Pancreas (tissue), 10 donors: ENCODE measurements around the gene MARS1. TPM values are rescaled to one million over a fixed set of nuclear protein-coding genes. Genes with fewer than 3 reads are reported as not detected.
A peak's percentile ranks its signal among the peaks of the same experiment; 100 is the strongest.

Source experiments
- ATAC-seq, 4 donors: fragments of 200-7000 bp; cut with Tn5 transposase; one replicate each; pipeline versions ENCODE4 v1.8.0 to v1.9.1; 2020; ENCODE audit warnings: mild to moderate bottlenecking in 4 of 4, moderate library complexity in 4 of 4
- DNase-seq, 6 donors: peaks; one replicate each; pipeline ENCODE4 v3.0.0-alpha.2; 2020
- FAIRE-seq: peaks from 2 replicates; lab custom pipeline; 2012; peaks lifted over from hg19 to GRCh38; lab: Jason Lieb, UNC
- H3K27ac ChIP-seq, 4 donors: fragments of 200-600 bp; sonication (generic); 1 replicate in 3 of 4; 2 replicates in 1 of 4; pipeline versions ENCODE4 v1.5.0 to v1.8.0; 2020
- H3K27me3 ChIP-seq, 4 donors: fragments of 200-600 bp; one replicate each; pipeline ENCODE4 v1.8.0; 2021
- H3K36me3 ChIP-seq, 3 donors: fragments of 200-600 bp; sonication (generic) in 1 of 3; one replicate each; pipeline versions ENCODE4 v1.5.0 to v1.8.0; 2020 to 2021
- H3K4me1 ChIP-seq, 3 donors: fragments of 200-600 bp; one replicate each; pipeline ENCODE4 v1.8.0; 2021
- H3K4me3 ChIP-seq, 4 donors: fragments of 200-600 bp; sonication (generic) in 2 of 4; one replicate each; pipeline versions ENCODE4 v1.5.0 to v1.8.0; 2020 to 2021
- H3K9me3 ChIP-seq, 4 donors: fragments of 200-600 bp; one replicate each; pipeline ENCODE4 v1.8.0; 2021
- WGBS, 2 donors: extraction: QIAGEN DNeasy Blood & Tissue Kit; methylation state at CpG; one replicate each; pipeline ENCODE4 v1.1.7; 2013; 5-methylcytosine and 5-hydroxymethylcytosine counted together
- intact Hi-C, 3 donors: fragments of 100-400 bp; cut with DNase I; formaldehyde crosslinking; loops; one replicate each; pipeline versions ENCODE4 v1.11.1 to v1.14.2; 2022
- polyA plus RNA-seq, 2 donors: library from polyadenylated mRNA; stranded (reverse); fragments of 200-250 nt; gene quantifications; one replicate each; pipeline ENCODE4 v1.2.3, GENCODE V29; 2013
- total RNA-seq, 6 donors: library from RNA; stranded (reverse); fragmentation: NEBNext Ultra II Directional in 4 of 6; extraction: Animal tissue kit (Norgen Biotek cat#: 25700) in 4 of 6; gene quantifications; one replicate each; pipeline versions ENCODE4 v1.2.1 to v1.2.4, GENCODE V29; 2021 to 2023
- TF ChIP-seq, protein P1 (sequence below), 4 donors: fragments of 200-600 bp; sonication (generic) in 3 of 4; IDR thresholded peaks; one replicate each; pipeline versions ENCODE4 v1.5.0 to v1.8.0; 2021; ENCODE audit warnings: antibody characterized with exemption in 4 of 4
- donor health status: healthy with polysubstance abuse.
- donor health status: DM: no; HTN: no; CAD: no; lungs with moderate emphysema.
- donor health status: DM: no; HTN: no; CAD: no.
- donor health status: control.
- donor health status: control.
- donor health status: Bipolar disorder and iron deficiency.
- donor health status: DM: yes; HTN: yes; CAD: no.
- donor health status: DM: no; HTN: no; CAD: no.
- donor health status: DM: no; HTN: no; CAD: no.
- donor health status: DM: yes; HTN: yes; CAD: no.

Gene MARS1
- total and polyA plus RNA-seq, 8 donors: 33.4 to 210 (median 88.8) TPM

DNA sequence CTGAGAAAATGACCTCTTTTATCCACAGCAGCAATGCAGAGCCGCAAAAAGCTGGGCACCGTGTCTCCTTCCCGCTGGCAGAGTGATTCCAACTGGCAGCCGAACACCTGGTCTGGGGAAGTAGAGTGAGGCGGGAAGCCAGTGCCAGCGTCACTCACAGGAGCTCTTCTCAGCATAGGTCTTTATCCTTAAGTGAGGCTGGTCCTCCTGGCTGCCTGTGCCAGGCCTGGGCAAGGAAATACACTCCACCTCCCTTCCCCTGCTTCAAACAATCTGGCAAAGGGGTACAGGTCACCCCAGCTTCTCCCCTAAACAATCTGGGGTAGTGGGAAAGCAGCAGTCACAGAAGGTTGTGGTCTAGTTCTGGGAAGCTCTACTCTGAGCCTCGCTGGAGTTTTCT, 13.0 kb upstream of the MARS1 start:
- no peak for ATAC-seq
- H3K27me3 ChIP-seq: peaks cover 0 to 4% (median 0%) of the 10 kb centered on the region in 4 donors
- peak overlapping the region in 1 of 4 donors; percentile 55 for H3K4me3 ChIP-seq
- 64 to 73% methylated on average over 7 of the region's 7 CpGs for WGBS, 2 donors
- TF ChIP-seq, protein P1, sequence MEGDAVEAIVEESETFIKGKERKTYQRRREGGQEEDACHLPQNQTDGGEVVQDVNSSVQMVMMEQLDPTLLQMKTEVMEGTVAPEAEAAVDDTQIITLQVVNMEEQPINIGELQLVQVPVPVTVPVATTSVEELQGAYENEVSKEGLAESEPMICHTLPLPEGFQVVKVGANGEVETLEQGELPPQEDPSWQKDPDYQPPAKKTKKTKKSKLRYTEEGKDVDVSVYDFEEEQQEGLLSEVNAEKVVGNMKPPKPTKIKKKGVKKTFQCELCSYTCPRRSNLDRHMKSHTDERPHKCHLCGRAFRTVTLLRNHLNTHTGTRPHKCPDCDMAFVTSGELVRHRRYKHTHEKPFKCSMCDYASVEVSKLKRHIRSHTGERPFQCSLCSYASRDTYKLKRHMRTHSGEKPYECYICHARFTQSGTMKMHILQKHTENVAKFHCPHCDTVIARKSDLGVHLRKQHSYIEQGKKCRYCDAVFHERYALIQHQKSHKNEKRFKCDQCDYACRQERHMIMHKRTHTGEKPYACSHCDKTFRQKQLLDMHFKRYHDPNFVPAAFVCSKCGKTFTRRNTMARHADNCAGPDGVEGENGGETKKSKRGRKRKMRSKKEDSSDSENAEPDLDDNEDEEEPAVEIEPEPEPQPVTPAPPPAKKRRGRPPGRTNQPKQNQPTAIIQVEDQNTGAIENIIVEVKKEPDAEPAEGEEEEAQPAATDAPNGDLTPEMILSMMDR (IDR thresholded peaks at IDR 0.05): no peak
- DNase-seq: peak in 1 of 6 donors; percentile 43
- H3K4me1 ChIP-seq: peaks cover 3 to 5% (median 3%) of the 10 kb centered on the region in 3 donors
- intact Hi-C loops: no loop called here
- H3K36me3 ChIP-seq: no peaks in the 10 kb centered on the region
- no peak overlapping the region for H3K27ac ChIP-seq
- FAIRE-seq: no peak
- H3K9me3 ChIP-seq: no peaks in the 10 kb centered on the region

DNA sequence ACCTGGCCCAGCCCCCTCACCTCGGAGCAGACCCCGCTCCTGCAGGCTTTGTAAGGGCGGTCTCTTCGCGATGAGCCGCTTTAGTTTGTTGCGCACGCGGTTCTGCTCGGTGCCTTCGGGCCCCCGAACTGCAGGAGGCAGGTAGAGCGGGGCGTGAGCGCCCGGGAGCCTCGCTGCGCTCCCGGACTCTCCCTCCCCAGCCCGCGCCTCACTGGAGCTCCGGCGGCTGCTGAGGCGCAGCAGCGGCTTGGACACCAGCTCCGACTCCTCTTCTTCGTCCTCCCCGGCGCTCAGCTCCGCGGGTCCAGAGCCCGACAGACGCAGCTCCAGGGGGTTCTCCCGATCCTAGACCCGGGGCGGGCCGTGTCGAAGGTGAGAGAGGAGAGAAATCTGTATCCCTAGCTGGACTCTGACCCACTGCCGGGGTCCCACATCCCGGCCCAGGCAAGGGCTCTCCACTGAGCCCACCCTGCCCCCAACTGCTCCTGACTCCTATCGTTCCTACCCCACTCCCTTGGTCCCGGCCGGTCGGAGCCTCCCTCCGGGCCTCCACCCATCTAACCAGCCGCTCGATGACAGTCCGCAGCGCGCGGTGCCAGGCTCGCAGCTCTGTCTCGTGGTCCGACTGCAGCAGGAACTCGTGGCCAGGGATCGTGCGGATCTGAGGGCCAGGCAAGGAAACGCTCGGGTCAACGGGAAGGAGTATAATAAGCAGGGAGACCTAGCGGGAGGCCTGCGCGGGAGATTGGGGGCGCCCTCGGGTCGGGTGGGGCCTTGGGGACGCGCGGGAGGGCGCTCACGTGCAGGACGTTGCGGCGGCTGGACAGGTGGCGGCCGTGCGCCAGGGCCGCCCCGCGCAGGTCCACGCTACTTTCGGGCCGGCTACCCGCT, 12.4 kb upstream of the MARS1 start:
- FAIRE-seq (no peak), ATAC-seq (peak; percentile 60 to 73 (median 66)), DNase-seq (peak in 3 of 6 donors; percentile 52 to 85 (median 79))
- Histone ChIP-seq H3K4me1 (peaks cover 3 to 5% (median 3%) of the 10 kb centered on the region in 3 donors), H3K4me3 (peak overlapping the region; percentile 12 to 55 (median 30)), H3K27me3 (peaks cover 0 to 4% (median 0%) of the 10 kb centered on the region in 4 donors), H3K36me3 (no peaks in the 10 kb centered on the region), H3K9me3 (no peaks in the 10 kb centered on the region), H3K27ac (no peak overlapping the region)
- WGBS, 2 donors: 8% methylated on average over 46 to 84 of the region's 84 CpGs
- intact Hi-C loops: no loop called here
- TF ChIP-seq, protein P1 (IDR thresholded peaks at IDR 0.05): no peak

DNA sequence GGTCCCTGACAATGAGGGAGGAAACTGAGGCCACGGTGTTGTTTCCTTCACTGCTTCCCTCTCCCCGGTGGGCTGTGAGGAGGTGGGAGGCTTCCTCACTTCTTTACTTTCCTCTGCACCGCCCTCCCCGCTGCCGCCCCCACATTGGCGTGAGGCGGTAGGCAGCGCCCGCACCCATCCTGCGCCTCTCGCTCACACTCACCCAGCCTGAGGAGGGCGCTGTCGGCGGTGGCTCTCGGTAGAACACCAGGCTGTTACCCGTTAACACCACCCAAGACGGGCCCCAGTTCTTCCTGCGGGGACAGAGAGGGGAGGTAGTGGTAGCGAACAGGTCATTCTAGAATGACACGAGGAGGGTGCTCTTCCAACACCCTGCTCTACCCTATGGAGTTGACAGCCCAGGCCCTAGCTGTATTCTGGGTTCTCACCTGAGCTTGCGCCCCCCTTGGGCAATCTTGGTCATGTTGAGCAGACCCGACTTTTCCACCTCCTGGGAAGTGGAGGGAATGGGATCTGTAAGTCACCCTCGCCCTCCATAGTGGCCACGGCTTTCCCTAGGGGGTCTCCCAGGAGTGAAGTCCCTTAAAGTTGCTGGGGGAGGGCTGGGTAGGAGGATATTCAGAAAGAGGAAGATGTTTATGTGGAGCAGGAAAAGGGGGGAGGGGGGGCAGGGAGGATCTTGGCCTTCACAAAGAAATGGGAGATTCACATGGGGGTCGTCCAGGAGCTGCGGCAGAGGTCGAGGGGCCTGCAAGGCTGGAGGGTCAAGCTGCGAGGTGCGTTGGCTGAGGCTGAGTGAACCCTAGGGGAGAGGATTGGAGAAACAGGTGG, 11.5 kb upstream of the MARS1 start:
- Histone ChIP-seq H3K27ac (no peak overlapping the region), H3K4me3 (peak overlapping the region; percentile 12 to 55 (median 30)), H3K36me3 (no peaks in the 10 kb centered on the region), H3K9me3 (no peaks in the 10 kb centered on the region), H3K4me1 (peaks cover 3 to 5% (median 3%) of the 10 kb centered on the region in 3 donors), H3K27me3 (peaks cover 0 to 4% (median 0%) of the 10 kb centered on the region in 4 donors)
- intact Hi-C loops: no loop called here
- ATAC-seq (peak; percentile 12 to 29 (median 24)), FAIRE-seq (no peak), DNase-seq (peak in 1 of 6 donors; percentile 61)
- 27 to 28% methylated on average over 29 of the region's 29 CpGs for WGBS, 2 donors
- TF ChIP-seq, protein P1 (IDR thresholded peaks at IDR 0.05): no peak

DNA sequence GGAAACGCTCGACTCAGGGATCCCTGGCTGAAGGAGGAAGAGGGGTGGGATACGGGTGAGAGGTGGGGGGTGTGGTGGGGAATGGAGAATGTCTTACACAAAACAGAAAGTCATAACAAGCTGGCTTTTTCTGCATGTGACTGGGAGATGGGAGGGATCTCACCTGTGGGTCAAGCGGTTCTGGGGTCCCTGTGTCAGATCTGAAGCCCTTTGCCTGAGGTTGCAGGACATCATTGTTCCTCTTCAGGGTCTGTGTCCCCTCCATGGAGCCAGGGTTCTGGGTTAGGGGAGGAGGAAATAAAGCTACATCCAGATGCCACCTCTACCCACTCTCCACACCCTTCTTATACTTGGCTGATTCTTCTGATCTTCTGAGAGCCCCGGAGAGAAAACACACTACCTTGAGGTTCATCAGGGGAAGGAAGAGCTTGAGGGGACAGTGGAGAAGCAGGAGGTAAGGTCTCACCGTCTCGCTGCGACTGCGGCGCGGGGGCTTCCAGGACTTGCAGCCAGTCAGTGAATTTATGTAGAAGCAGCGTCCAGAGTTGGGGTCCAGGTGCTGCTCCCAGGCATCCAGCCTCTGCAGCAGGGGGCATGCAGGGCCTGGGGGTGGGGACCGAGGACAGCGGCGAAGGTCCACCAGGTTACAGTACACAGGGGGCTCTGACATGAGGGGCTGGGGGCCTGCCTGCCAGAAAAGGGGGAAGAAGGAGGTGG, 10.7 kb upstream of the MARS1 start:
- intact Hi-C loops: no loop called here
- peak overlapping the region in 1 of 4 donors; percentile 55 for H3K4me3 ChIP-seq
- DNase-seq: peak in 1 of 6 donors; percentile 36
- H3K9me3 ChIP-seq: no peaks in the 10 kb centered on the region
- H3K27me3 ChIP-seq: peaks cover 0 to 4% (median 0%) of the 10 kb centered on the region in 4 donors
- ATAC-seq: no peak
- H3K36me3 ChIP-seq: no peaks in the 10 kb centered on the region
- no peak for FAIRE-seq
- peak overlapping the region in 2 of 4 donors; percentile 33 to 41 for H3K27ac ChIP-seq
- TF ChIP-seq, protein P1 (IDR thresholded peaks at IDR 0.05): no peak
- 81 to 84% methylated on average over 14 to 15 of the region's 15 CpGs for WGBS, 2 donors
- H3K4me1 ChIP-seq: peaks cover 3 to 5% (median 3%) of the 10 kb centered on the region in 3 donors
